HepG2 (cell line): ENCODE measurements around the gene FASTK. TPM values are rescaled to one million over a fixed set of nuclear protein-coding genes. Genes with fewer than 3 reads are reported as not detected.

Experiments used
- AGO1 ChIP-seq: fragments of 200-400 bp; formaldehyde crosslinking; IDR thresholded peaks from 2 replicates; pipeline ENCODE4 v1.6.1; 2017; ENCODE audit warnings: mild to moderate bottlenecking, low read depth, low read length, moderate library complexity; ENCODE audit not compliant: poor library complexity, severe bottlenecking
- AKAP8 ChIP-seq: sonication (generic); formaldehyde crosslinking; IDR thresholded peaks from 2 replicates; pipeline ENCODE4 v1.5.1; 2020; ENCODE audit warnings: mild to moderate bottlenecking, missing genetic modification reagents
- CTCF ChIP-seq: sonication (generic); formaldehyde crosslinking; IDR thresholded peaks from 2 replicates; pipeline ENCODE4 v1.5.0; 2020; ENCODE audit warnings: mild to moderate bottlenecking, missing genetic modification reagents, moderate library complexity
- GABPA ChIP-seq, 2 experiments: IDR thresholded peaks; 2 replicates each; pipeline ENCODE4 v1.6.1; 2011 to 2016; ENCODE audit warnings: low read depth in 2 of 2, low read length in 1 of 2, missing biosample characterization in 1 of 2, missing genetic modification characterization in 1 of 2
- HMGA1 ChIP-seq: sonication (generic); formaldehyde crosslinking; conservative IDR thresholded peaks from 2 replicates; pipeline ENCODE4 v1.4.0; 2020; ENCODE audit warnings: missing genetic modification reagents
- HNRNPL ChIP-seq: fragments of 200-400 bp; formaldehyde crosslinking; IDR thresholded peaks from 2 replicates; pipeline ENCODE4 v1.6.1; 2017; ENCODE audit warnings: mild to moderate bottlenecking, low read depth, low read length
- HNRNPLL ChIP-seq: fragments of 200-400 bp; formaldehyde crosslinking; IDR thresholded peaks from 2 replicates; pipeline ENCODE4 v1.6.1; 2017; ENCODE audit warnings: mild to moderate bottlenecking, low read depth, low read length; ENCODE audit not compliant: poor library complexity, severe bottlenecking
- MTF2 ChIP-seq: sonication (generic); formaldehyde crosslinking; IDR thresholded peaks from 2 replicates; pipeline ENCODE4 v1.5.0; 2020; ENCODE audit warnings: missing genetic modification reagents, borderline replicate concordance
- PATZ1 ChIP-seq: sonication (generic); formaldehyde crosslinking; IDR thresholded peaks from 2 replicates; pipeline ENCODE4 v1.4.0; 2020; ENCODE audit warnings: missing genetic modification reagents
- PBX2 ChIP-seq: IDR thresholded peaks from 2 replicates; pipeline ENCODE4 v1.6.1; 2016; ENCODE audit warnings: control low read depth
- XRCC5 ChIP-seq: fragments of 200-400 bp; formaldehyde crosslinking; optimal IDR thresholded peaks from 2 replicates; pipeline ENCODE3; 2017; ENCODE audit warnings: mild to moderate bottlenecking, low read length
- ZBTB33 ChIP-seq: sonication (generic); formaldehyde crosslinking; IDR thresholded peaks from 2 replicates; pipeline ENCODE4 v1.4.0; 2020; ENCODE audit warnings: missing genetic modification reagents
- ZBTB38 ChIP-seq: sonication (generic); formaldehyde crosslinking; IDR thresholded peaks from 2 replicates; pipeline ENCODE4 v1.5.1; 2020; ENCODE audit warnings: mild to moderate bottlenecking, missing genetic modification reagents
- ZC3H13 ChIP-seq: sonication (generic); formaldehyde crosslinking; IDR thresholded peaks from 2 replicates; pipeline ENCODE4 v1.8.1; 2023; ENCODE audit warnings: mild to moderate bottlenecking, missing genetic modification reagents, moderate library complexity
- ZFY ChIP-seq: sonication (generic); formaldehyde crosslinking; IDR thresholded peaks from 2 replicates; pipeline ENCODE4 v1.4.0; 2020; ENCODE audit warnings: missing genetic modification reagents
- ZNF501 ChIP-seq: sonication (generic); formaldehyde crosslinking; IDR thresholded peaks from 2 replicates; pipeline ENCODE4 v1.5.1; 2020; ENCODE audit warnings: mild to moderate bottlenecking, moderate library complexity, missing genetic modification reagents
- ZNF577 ChIP-seq: sonication (generic); formaldehyde crosslinking; IDR thresholded peaks from 2 replicates; pipeline ENCODE4 v1.4.0; 2020; ENCODE audit warnings: mild to moderate bottlenecking, low read depth, missing genetic modification reagents, borderline replicate concordance
- ZNF691 ChIP-seq: sonication (generic); formaldehyde crosslinking; IDR thresholded peaks from 2 replicates; pipeline ENCODE4 v1.4.0; 2020; ENCODE audit warnings: missing genetic modification reagents, low read depth, mild to moderate bottlenecking, borderline replicate concordance
- ZNF713 ChIP-seq: sonication (generic); formaldehyde crosslinking; IDR thresholded peaks from 2 replicates; pipeline ENCODE4 v1.4.0; 2020; ENCODE audit warnings: mild to moderate bottlenecking, missing genetic modification reagents
- ZNF747 ChIP-seq: sonication (generic); formaldehyde crosslinking; IDR thresholded peaks from 2 replicates; pipeline ENCODE4 v1.8.1; 2023; ENCODE audit warnings: missing genetic modification reagents, mild to moderate bottlenecking, borderline replicate concordance
- polyA plus RNA-seq, 8 experiments: library from polyadenylated mRNA; depleted of rRNA in 3 of 8; stranded (reverse) in 7 of 8; unstranded in 1 of 8; fragments of >200 nt; fragmentation: Illumina TruSeq in 4 of 8; extraction: Trizol in 4 of 8; gene quantifications; 2 replicates each; pipeline versions ENCODE4 v1.2.1 to v1.2.3, GENCODE V29; 2011 to 2016; ENCODE audit warnings: low read depth in 4 of 8, missing spikeins in 1 of 8, mixed read lengths in 1 of 8; ENCODE audit not compliant: insufficient read depth in 1 of 8
- total RNA-seq, 5 experiments: library from RNA; depleted of rRNA; stranded (reverse); fragments of >200 nt; fragmentation: Illumina TruSeq; extraction: Trizol; gene quantifications; 2 replicates each; pipeline ENCODE4 v1.2.3, GENCODE V29; 2016; ENCODE audit warnings: low read depth in 1 of 5

The FASTK gene
- total and polyA plus RNA-seq, 2 of the 13 experiments (the other 11 are each of a cell fraction or from before 2014, with no cell fraction given) = 52.9 to 55.7 TPM

- TF ChIP-seq ZNF501 (no peak), GABPA (IDR thresholded peaks at IDR 0.05; ENCODE audit: low read depth, low read length) (no peak), GABPA (CRISPR knock-in tag; IDR thresholded peaks at IDR 0.05; ENCODE audit: low read depth) (no peak), ZNF691 (no peak), PATZ1 (CRISPR knock-in tag) (no peak), PBX2 (no peak), XRCC5 (peak; percentile 43), ZFY (CRISPR knock-in tag) (0 out of 2 replicates have a peak, but pooled peaks have one; percentile 42), ZNF747 (0 out of 2 replicates have a peak, but pooled peaks have one; percentile 22), ZBTB33 (CRISPR knock-in tag) (peak; percentile 91), HMGA1 (no peak), MTF2 (no peak), ZNF713 (CRISPR knock-in tag) (no peak), HNRNPLL (peak; percentile 11), ZNF577 (CRISPR knock-in tag) (no peak), HNRNPL (peak; percentile 94), ZBTB38 (CRISPR knock-in tag) (peak; percentile 23; the same call in 1 of the 2 replicates), ZC3H13 (peak; percentile 45; the same call in 1 of the 2 replicates), AKAP8 (CRISPR knock-in tag) (peak; percentile 28; the same call in 1 of the 2 replicates), AGO1 (peak; percentile 53), CTCF (peak; percentile 40)
Observed at GRCh38 chr7:151076863-151077704, 3.5 kb downstream of the FASTK start (continued).
